Adipocyte (in vitro differentiated cells): Measurements from ENCODE around the gene DYTN.

Experiments
- DNase-seq: peaks from one replicate; pipeline ENCODE4 v3.0.0-alpha.2; 2015; ENCODE audit warnings: low read depth
- H3K27me3 ChIP-seq: replicated peaks from 2 replicates; pipeline ENCODE4 v1.7.0; 2013; ENCODE audit warnings: mild to moderate bottlenecking, low read length, moderate library complexity; ENCODE audit not compliant: control insufficient read depth, insufficient read depth
- H3K36me3 ChIP-seq: 2 replicates; pipeline ENCODE4 v1.7.0; 2013; ENCODE audit warnings: low read length, mild to moderate bottlenecking, moderate library complexity; ENCODE audit not compliant: control insufficient read depth, insufficient read depth, severe bottlenecking
- H3K4me1 ChIP-seq: 2 replicates; pipeline ENCODE4 v1.7.0; 2013; ENCODE audit warnings: mild to moderate bottlenecking, low read length, moderate library complexity; ENCODE audit not compliant: control insufficient read depth, insufficient read depth
- H3K4me3 ChIP-seq: 2 replicates; pipeline ENCODE4 v1.7.0; 2013; ENCODE audit warnings: mild to moderate bottlenecking, low read length, moderate library complexity
- H3K9ac ChIP-seq: 2 replicates; pipeline ENCODE4 v1.7.0; 2013; ENCODE audit warnings: mild to moderate bottlenecking, low read length, moderate library complexity
- H3K9me3 ChIP-seq: 2 replicates; pipeline ENCODE4 v1.7.0; 2013; ENCODE audit warnings: mild to moderate bottlenecking, low read length, moderate library complexity; ENCODE audit not compliant: control insufficient read depth

DYTN gene

DNA sequence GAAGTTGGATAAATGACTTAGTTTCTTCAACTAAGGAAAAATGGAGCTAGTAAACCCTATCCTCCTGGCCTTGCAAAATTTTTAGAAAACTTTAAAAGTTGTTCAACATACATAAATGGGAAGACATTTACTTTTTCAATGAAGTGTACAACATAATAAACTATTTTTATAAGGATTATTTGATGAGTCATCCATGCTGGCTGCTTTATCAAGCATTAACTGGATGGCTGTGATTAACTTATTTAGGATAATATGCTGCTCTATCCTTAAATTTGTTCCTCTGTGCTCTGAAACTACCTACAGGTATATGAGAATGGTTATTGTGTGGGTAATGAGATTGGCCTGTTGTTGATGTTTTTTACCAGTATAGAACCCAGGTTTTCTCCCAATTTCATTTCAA, 21.3 kb downstream of the DYTN start:
- Histone ChIP-seq H3K9ac (no peak overlapping the region), H3K4me3 (no peak overlapping the region), H3K36me3 (no peaks in the 10 kb centered on the region), H3K27me3 (peaks cover 8% of the 10 kb centered on the region), H3K4me1 (no peaks in the 10 kb centered on the region), H3K9me3 (no peaks in the 10 kb centered on the region)
- no peak for DNase-seq

DNA sequence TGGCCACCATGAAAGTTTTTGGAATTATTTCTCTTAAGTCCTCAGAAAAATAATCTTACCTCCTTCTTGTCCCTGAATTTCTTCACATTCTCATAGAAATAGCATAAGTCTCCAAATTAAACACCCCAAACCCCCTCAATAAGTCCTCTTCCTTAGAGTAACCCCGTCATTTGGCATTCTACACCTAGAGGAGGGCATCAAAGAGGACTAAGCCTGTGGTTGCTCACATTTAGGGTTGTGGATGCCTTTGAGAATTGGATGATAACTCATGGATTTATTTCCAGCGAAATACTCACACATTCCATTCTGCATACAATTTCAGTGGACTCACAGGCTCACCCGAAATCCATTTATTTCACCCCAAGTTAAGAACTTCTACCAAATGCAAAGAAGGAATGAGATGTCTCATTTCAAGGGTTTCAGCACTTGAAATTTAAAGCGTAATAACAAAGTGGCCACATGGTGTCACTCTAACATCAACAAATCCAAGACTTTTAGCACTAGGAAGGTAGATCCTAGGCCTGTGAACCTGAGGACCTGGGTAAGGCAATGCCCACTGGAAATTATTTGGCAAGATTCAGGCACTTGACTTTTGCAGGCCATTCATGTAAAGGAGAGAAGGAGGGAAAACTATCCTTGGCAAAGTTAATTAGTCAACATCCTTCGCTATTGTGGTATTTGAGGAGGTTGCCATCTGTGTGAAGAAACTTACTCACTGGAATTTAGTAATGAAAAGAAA, 24.6 kb downstream of the DYTN start:
- Histone ChIP-seq H3K4me1 (no peaks in the 10 kb centered on the region), H3K9me3 (no peaks in the 10 kb centered on the region), H3K9ac (no peak overlapping the region), H3K4me3 (no peak overlapping the region), H3K36me3 (no peaks in the 10 kb centered on the region), H3K27me3 (no peaks in the 10 kb centered on the region)
- peak; percentile 83 for DNase-seq

DNA sequence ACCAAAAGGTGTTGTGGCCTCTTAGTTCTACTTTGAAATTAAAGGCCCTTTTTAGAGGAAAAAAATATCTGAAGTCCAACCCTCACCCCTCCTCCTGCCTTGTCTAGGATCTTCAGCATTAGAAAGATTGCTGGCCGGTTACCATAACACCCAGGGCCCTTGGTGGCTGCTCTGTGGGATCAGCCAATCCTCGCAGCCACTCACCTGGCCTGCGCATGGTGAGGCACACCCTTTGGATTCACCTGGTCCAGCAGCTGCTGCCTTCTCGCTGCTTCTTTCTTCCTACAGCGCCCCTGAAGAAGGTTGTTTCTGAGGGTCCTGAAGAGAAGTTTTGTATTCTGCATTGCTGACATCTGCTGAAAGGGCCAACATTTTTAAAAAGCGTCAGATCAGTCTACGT, 25.2 kb downstream of the DYTN start:
- Histone ChIP-seq H3K4me1 (no peaks in the 10 kb centered on the region), H3K9me3 (no peaks in the 10 kb centered on the region), H3K27me3 (no peaks in the 10 kb centered on the region), H3K36me3 (no peaks in the 10 kb centered on the region), H3K9ac (no peak overlapping the region), H3K4me3 (no peak overlapping the region)
- no peak for DNase-seq

- H3K27me3 ChIP-seq = peaks cover 8% of the 10 kb centered on the region
- H3K4me3 ChIP-seq = no peak overlapping the region
- H3K36me3 ChIP-seq = no peaks in the 10 kb centered on the region
- no peaks in the 10 kb centered on the region for H3K9me3 ChIP-seq
- H3K9ac ChIP-seq = no peak overlapping the region
- DNase-seq = no peak
- H3K4me1 ChIP-seq = no peaks in the 10 kb centered on the region
Measured at GRCh38 chr2:206688990-206689389, 29.2 kb downstream of the DYTN start.

DNA sequence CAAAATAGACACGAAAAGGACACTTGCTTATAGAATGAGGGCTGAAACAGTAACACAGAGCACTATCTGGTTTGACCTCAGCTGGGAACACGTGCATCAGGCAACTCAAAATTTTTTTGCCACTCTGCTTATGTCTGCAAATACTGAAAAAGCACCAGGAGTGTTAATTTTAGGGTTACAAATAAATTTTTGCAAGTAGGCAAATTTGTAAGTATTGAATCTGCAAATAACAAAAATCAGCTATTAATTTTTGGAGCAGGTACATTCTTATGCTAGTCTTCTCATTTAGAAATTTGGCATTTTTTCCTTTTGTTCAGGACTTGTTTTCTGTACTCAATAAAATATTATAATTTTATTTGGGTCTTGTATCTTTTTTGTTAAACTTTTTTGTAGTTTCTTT, 29.7 kb downstream of the DYTN start:
- H3K36me3 ChIP-seq = no peaks in the 10 kb centered on the region
- no peaks in the 10 kb centered on the region for H3K9me3 ChIP-seq
- no peaks in the 10 kb centered on the region for H3K4me1 ChIP-seq
- peaks cover 8% of the 10 kb centered on the region for H3K27me3 ChIP-seq
- H3K4me3 ChIP-seq = no peak overlapping the region
- no peak for DNase-seq
- no peak overlapping the region for H3K9ac ChIP-seq

DNA sequence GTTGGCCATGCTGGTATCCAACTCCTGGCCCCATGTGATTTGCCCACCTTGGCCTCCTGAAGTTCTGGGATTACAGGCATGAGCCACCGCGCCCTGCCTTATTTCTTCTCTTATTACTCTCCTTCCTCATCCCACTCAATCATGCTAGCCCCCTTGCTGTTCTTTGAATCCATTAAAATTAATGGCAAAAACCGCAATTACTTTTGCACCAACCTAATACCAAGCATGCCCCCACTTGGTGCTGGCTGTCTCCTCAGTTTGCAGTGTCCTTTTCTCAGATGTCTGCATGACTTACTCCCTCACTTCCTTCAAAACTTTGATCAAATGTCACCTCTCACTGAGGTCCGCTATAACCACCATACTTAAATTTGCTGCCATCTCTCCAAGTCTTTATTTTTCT, 34.6 kb downstream of the DYTN start:
- Histone ChIP-seq H3K4me3 (no peak overlapping the region), H3K36me3 (no peaks in the 10 kb centered on the region), H3K4me1 (no peaks in the 10 kb centered on the region), H3K27me3 (peaks cover 8% of the 10 kb centered on the region), H3K9ac (no peak overlapping the region), H3K9me3 (no peaks in the 10 kb centered on the region)
- no peak for DNase-seq

DNA sequence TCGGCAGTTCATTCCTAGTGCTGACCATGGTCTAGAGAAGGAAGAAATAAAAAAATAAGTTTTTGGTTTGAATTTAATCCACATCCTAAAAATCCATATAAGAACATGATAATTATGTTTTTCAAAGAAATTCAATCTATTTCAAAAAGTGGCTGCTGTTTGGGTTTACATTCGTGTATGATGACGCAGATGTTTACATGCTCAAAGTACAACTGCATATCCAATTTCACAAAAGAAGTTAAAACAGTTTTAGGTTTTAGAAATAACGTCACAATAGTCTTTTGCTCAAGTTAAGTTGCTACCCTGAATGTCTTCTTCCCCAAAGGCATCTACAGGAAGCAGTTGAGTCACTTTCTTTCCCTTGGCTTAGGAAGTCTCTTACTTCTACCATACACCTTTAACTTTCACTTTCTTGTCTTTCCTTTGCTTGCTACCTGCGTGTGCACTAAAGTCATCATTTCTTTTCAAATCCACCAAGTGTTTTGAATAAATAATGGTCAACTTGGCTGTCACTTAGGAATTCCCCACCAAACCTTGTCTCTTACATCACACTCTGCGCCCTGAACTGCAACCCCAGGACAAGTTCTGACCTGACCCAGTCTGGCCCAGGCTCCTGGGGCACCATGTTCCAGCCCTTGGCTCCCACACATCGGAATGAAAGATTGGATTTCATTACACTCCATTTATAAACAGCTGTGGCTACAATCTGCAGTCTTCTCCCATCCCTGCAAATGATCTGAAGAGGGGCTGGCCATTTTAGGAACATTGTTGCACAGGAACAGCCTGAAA, 47.5 kb downstream of the DYTN start:
- no peaks in the 10 kb centered on the region for H3K36me3 ChIP-seq
- H3K27me3 ChIP-seq = peaks cover 5% of the 10 kb centered on the region
- H3K4me3 ChIP-seq = no peak overlapping the region
- no peaks in the 10 kb centered on the region for H3K9me3 ChIP-seq
- H3K4me1 ChIP-seq = no peaks in the 10 kb centered on the region
- no peak overlapping the region for H3K9ac ChIP-seq
- DNase-seq = peak; percentile 1

DNA sequence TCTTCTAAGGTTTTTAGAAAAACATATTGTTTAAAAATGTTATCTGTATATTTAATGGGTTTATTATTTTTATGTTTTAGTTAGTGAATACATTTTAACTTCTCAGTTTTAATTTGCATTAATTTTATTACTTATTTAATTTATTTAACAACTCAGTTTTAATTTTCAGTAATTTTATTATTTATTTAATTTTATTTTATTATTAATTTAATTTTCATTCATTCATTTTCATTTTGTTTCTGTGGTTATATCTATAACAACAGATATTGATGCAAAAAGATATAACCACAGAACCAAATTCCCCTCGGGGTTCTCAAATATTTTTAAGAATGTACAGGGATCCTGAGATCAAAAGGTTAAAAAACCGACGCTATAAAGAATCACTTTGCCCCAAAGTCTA, 52.9 kb downstream of the DYTN start:
- H3K4me3 ChIP-seq = no peak overlapping the region
- no peaks in the 10 kb centered on the region for H3K36me3 ChIP-seq
- DNase-seq = no peak
- no peak overlapping the region for H3K9ac ChIP-seq
- peaks cover 5% of the 10 kb centered on the region for H3K27me3 ChIP-seq
- no peaks in the 10 kb centered on the region for H3K9me3 ChIP-seq
- H3K4me1 ChIP-seq = no peaks in the 10 kb centered on the region

DNA sequence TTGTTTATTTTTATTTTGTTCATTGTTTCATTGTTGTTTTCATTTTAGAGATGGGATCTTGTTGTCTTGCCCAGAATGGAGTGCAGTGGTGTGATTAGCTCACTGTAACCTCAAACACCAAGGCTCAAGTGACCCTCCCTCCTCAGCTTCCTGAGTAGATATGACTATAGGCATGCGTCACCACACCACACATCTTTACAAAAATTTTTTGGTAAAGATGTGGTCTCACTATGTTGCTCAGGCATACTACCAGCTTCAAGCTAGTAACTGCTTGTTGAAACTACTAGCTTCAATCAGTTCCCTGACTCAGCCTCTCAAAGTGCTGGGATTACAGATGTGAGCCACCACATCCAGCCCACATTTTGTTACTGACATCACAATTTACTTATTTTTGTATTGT, 61.1 kb downstream of the DYTN start:
- H3K36me3 ChIP-seq = no peaks in the 10 kb centered on the region
- H3K4me1 ChIP-seq = no peaks in the 10 kb centered on the region
- no peak for DNase-seq
- peaks cover 11% of the 10 kb centered on the region for H3K9me3 ChIP-seq
- H3K4me3 ChIP-seq = no peak overlapping the region
- no peak overlapping the region for H3K9ac ChIP-seq
- H3K27me3 ChIP-seq = no peaks in the 10 kb centered on the region

- peak; percentile 8 for DNase-seq
- no peak overlapping the region for H3K4me3 ChIP-seq
- H3K36me3 ChIP-seq = no peaks in the 10 kb centered on the region
- no peaks in the 10 kb centered on the region for H3K9me3 ChIP-seq
- H3K9ac ChIP-seq = no peak overlapping the region
- no peaks in the 10 kb centered on the region for H3K27me3 ChIP-seq
- H3K4me1 ChIP-seq = no peaks in the 10 kb centered on the region
Measured at GRCh38 chr2:206647985-206648384, 70.2 kb downstream of the DYTN start.

- Histone ChIP-seq H3K4me3 (peak within 1 kb of the TSS; percentile 30), H3K4me1 (no peaks in the 10 kb centered on the region), H3K9me3 (peaks cover 3% of the 10 kb centered on the region), H3K9ac (no peak within 1 kb of the TSS), H3K36me3 (no peaks in the 10 kb centered on the region), H3K27me3 (peaks cover 20% of the 10 kb centered on the region)
- peak; percentile 82 for DNase-seq
Measured at GRCh38 chr2:206642075-206643025, 75.8 kb downstream of the DYTN start, which contains the start of gene FAM237A. Gene FAM237A (plus strand): TSS chr2:206642487. CDS start chr2:206644237, 1,750 bp downstream.
